Upper lobe of left lung (tissue), 6 donors: Measurements from ENCODE around the gene SPPL3. TPM values are rescaled to one million over a fixed set of nuclear protein-coding genes. Genes with fewer than 3 reads are reported as not detected.

ENCODE experiments used
- ATAC-seq, 2 donors: fragments of 200-7000 bp; cut with Tn5 transposase; one replicate each; pipeline ENCODE4 v1.9.1; 2022; ENCODE audit warnings: mild to moderate bottlenecking in 2 of 2, moderate library complexity in 2 of 2; ENCODE audit not compliant: low FRiP score in 2 of 2
- DNase-seq, 2 donors: peaks; one replicate each; pipeline ENCODE4 v3.0.0-alpha.2; 2019 to 2020
- H3K27ac ChIP-seq, 4 donors: fragments of 200-600 bp; sonication (generic); one replicate each; pipeline ENCODE4 v1.5.1; 2016 to 2019
- H3K27me3 ChIP-seq, 4 donors: fragments of 200-600 bp; sonication (generic); one replicate each; pipeline ENCODE4 v1.5.1; 2017 to 2019
- H3K36me3 ChIP-seq, 4 donors: fragments of 200-600 bp; sonication (generic); one replicate each; pipeline ENCODE4 v1.5.1; 2016 to 2019
- H3K4me1 ChIP-seq, 4 donors: fragments of 200-600 bp; sonication (generic); one replicate each; pipeline ENCODE4 v1.5.1; 2018 to 2019
- H3K4me3 ChIP-seq, 4 donors: fragments of 200-600 bp; sonication (generic); one replicate each; pipeline ENCODE4 v1.5.1; 2017 to 2019; ENCODE audit warnings: mild to moderate bottlenecking in 2 of 4, moderate library complexity in 1 of 4
- H3K9me3 ChIP-seq, 4 donors: fragments of 200-600 bp; sonication (generic); one replicate each; pipeline ENCODE4 v1.5.1; 2018 to 2019
- CTCF ChIP-seq, 6 experiments: fragments of 450-650 bp in 4 of 6; fragments of 200-600 bp in 2 of 6; sonication (generic) in 2 of 6; IDR thresholded peaks; one replicate each; pipeline ENCODE4 v1.5.1; 2016 to 2019; ENCODE audit warnings: antibody characterized with exemption in 6 of 6
- EP300 ChIP-seq, 4 donors: sonication (generic); formaldehyde crosslinking; IDR thresholded peaks; one replicate each; pipeline ENCODE4 v1.5.1; 2017; ENCODE audit warnings: antibody characterized with exemption in 4 of 4, control low read depth in 2 of 4
- POLR2A ChIP-seq, 4 donors: fragments of 450-650 bp; IDR thresholded peaks; one replicate each; pipeline ENCODE4 v1.5.1; 2016 to 2017; ENCODE audit warnings: antibody characterized with exemption in 4 of 4, mild to moderate bottlenecking in 2 of 4
- POLR2AphosphoS5 ChIP-seq, 2 donors: sonication (generic); formaldehyde crosslinking; IDR thresholded peaks; one replicate each; pipeline ENCODE4 v1.5.1; 2017; ENCODE audit warnings: antibody characterized with exemption in 2 of 2
- WGBS, 2 donors: methylation state at CpG; one replicate each; pipeline ENCODE4 v1.1.5; 2017 to 2018; 5-methylcytosine and 5-hydroxymethylcytosine counted together
- total RNA-seq, 6 donors: library from RNA; depleted of rRNA in 4 of 6; stranded (reverse); fragments of >200 nt in 4 of 6; gene quantifications; one replicate each; pipeline versions ENCODE4 v1.1.0 to v1.2.1, GENCODE V29; 2016 to 2021
- donor health status: DM: no; HTN: no; CAD: no; lungs with moderate emphysema.
- donor health status: DM: no; HTN: yes; CAD: no; lungs with severe emphysema.

SPPL3 gene
- total RNA-seq, 6 donors from 2014 or later, result 17.8 to 44.3 (median 23.2) TPM

GRCh38 chr12:120800665-120801064 is 103.5 kb downstream of the SPPL3 start:
- DNase-seq (no peak), ATAC-seq (no peak)
- H3K27me3 ChIP-seq, result no peaks in the 10 kb centered on the region
- peaks cover 0 to 5% (median 2%) of the 10 kb centered on the region in 4 donors for H3K9me3 ChIP-seq
- H3K36me3 ChIP-seq, result no peaks in the 10 kb centered on the region
- no peak overlapping the region for H3K27ac ChIP-seq
- TF ChIP-seq CTCF (IDR thresholded peaks at IDR 0.05) (no peak), POLR2AphosphoS5 (IDR thresholded peaks at IDR 0.05) (no peak), POLR2A (IDR thresholded peaks at IDR 0.05) (no peak), EP300 (IDR thresholded peaks at IDR 0.05) (no peak)
- H3K4me1 ChIP-seq, result peaks cover 0 to 3% (median 0%) of the 10 kb centered on the region in 4 donors
- H3K4me3 ChIP-seq, result no peak overlapping the region

GRCh38 chr12:120799243-120800045 is 104.7 kb downstream of the SPPL3 start:
- Histone ChIP-seq H3K27me3 (no peaks in the 10 kb centered on the region), H3K36me3 (no peaks in the 10 kb centered on the region), H3K4me3 (no peak overlapping the region), H3K4me1 (peaks cover 0 to 3% (median 0%) of the 10 kb centered on the region in 4 donors), H3K27ac (no peak overlapping the region), H3K9me3 (peaks cover 0 to 9% (median 2%) of the 10 kb centered on the region in 4 donors)
- ATAC-seq, result no peak
- no peak for DNase-seq
- WGBS, 2 donors, result 66 to 78% methylated on average over 3 of the region's 3 CpGs
- TF ChIP-seq EP300 (IDR thresholded peaks at IDR 0.05) (no peak), POLR2AphosphoS5 (IDR thresholded peaks at IDR 0.05) (no peak), CTCF (IDR thresholded peaks at IDR 0.05) (no peak), POLR2A (IDR thresholded peaks at IDR 0.05) (no peak)

GRCh38 chr12:120798696-120799095 is 105.5 kb downstream of the SPPL3 start:
- TF ChIP-seq CTCF (IDR thresholded peaks at IDR 0.05) (no peak), POLR2AphosphoS5 (IDR thresholded peaks at IDR 0.05) (no peak), EP300 (IDR thresholded peaks at IDR 0.05) (no peak), POLR2A (IDR thresholded peaks at IDR 0.05) (no peak)
- Histone ChIP-seq H3K27ac (no peak overlapping the region), H3K36me3 (no peaks in the 10 kb centered on the region), H3K27me3 (no peaks in the 10 kb centered on the region), H3K9me3 (peaks cover 0 to 9% (median 2%) of the 10 kb centered on the region in 4 donors), H3K4me3 (no peak overlapping the region), H3K4me1 (peaks cover 0 to 3% (median 0%) of the 10 kb centered on the region in 4 donors)
- 85 to 86% methylated on average over 4 of the region's 4 CpGs for WGBS, 2 donors
- no peak for DNase-seq
- ATAC-seq, result no peak

- Histone ChIP-seq H3K9me3 (peaks cover 0 to 9% (median 2%) of the 10 kb centered on the region in 4 donors), H3K4me3 (no peak overlapping the region), H3K4me1 (peaks cover 0 to 1% (median 0%) of the 10 kb centered on the region in 4 donors), H3K27me3 (no peaks in the 10 kb centered on the region), H3K36me3 (no peaks in the 10 kb centered on the region), H3K27ac (no peak overlapping the region)
- ATAC-seq, result no peak
- 90 to 92% methylated on average over 7 of the region's 7 CpGs for WGBS, 2 donors
- no peak for DNase-seq
- no peak for TF ChIP-seq EP300 (IDR thresholded peaks at IDR 0.05)
- TF ChIP-seq POLR2AphosphoS5 (IDR thresholded peaks at IDR 0.05), result no peak
- TF ChIP-seq CTCF (IDR thresholded peaks at IDR 0.05), result no peak
- no peak for TF ChIP-seq POLR2A (IDR thresholded peaks at IDR 0.05)
These were observed 106.2 kb downstream of the SPPL3 start for GRCh38 chr12:120797677-120798642.
